ENCODE results near the gene ELF2.
"Not testable (repeated sequence)": the region's sequence is repeated elsewhere in the genome, so short reads cannot be mapped to it uniquely, and the experiment has no call there.

The ELF2 gene

GRCh38 chr4:139144911-139145551 lies 32.0 kb downstream of the ELF2 start:
- Mint-ChIP-seq H3K4me3 (no peak overlapping the region), H3K4me1 (ENCODE audit: low read depth) (peaks cover 34% of the 10 kb centered on the region), H3K27me3 (ENCODE audit: low read depth) (peaks cover 3% of the 10 kb centered on the region), H3K36me3 (ENCODE audit: low read depth) (peaks cover 9% of the 10 kb centered on the region), H3K9me3 (peaks cover 6% of the 10 kb centered on the region), H3K27ac (no peak overlapping the region)
- no peak for DNase-seq (ENCODE audit: low spot score)

- Mint-ChIP-seq H3K4me3 (no peak overlapping the region), H3K9me3 (peaks cover 6% of the 10 kb centered on the region), H3K27me3 (ENCODE audit: low read depth) (peaks cover 3% of the 10 kb centered on the region), H3K27ac (no peak overlapping the region), H3K36me3 (ENCODE audit: low read depth) (peaks cover 9% of the 10 kb centered on the region), H3K4me1 (ENCODE audit: low read depth) (peaks cover 34% of the 10 kb centered on the region)
- no peak for DNase-seq (ENCODE audit: low spot score)
Measured at GRCh38 chr4:139144161-139144859, 32.7 kb downstream of the ELF2 start.

GRCh38 chr4:139142980-139143379 lies 34.0 kb downstream of the ELF2 start:
- Mint-ChIP-seq H3K9me3 (peaks cover 6% of the 10 kb centered on the region), H3K36me3 (ENCODE audit: low read depth) (peaks cover 9% of the 10 kb centered on the region), H3K27me3 (ENCODE audit: low read depth) (peaks cover 3% of the 10 kb centered on the region), H3K27ac (no peak overlapping the region), H3K4me1 (ENCODE audit: low read depth) (peaks cover 34% of the 10 kb centered on the region), H3K4me3 (no peak overlapping the region)
- DNase-seq (ENCODE audit: low spot score), result no peak

- no peak overlapping the region for H3K4me3 Mint-ChIP-seq
Measured at GRCh38 chr4:139142087-139142486, 34.9 kb downstream of the ELF2 start.

GRCh38 chr4:139137763-139138162 lies 39.3 kb downstream of the ELF2 start:
- no peak for DNase-seq (ENCODE audit: low spot score)
- no peaks in the 10 kb centered on the region for H3K9me3 Mint-ChIP-seq
- peaks cover 11% of the 10 kb centered on the region for H3K36me3 Mint-ChIP-seq (ENCODE audit: low read depth)

More at GRCh38 chr4:139142087-139142486, 34.9 kb downstream of the ELF2 start:
- H3K9me3 Mint-ChIP-seq, result peaks cover 6% of the 10 kb centered on the region
- peaks cover 31% of the 10 kb centered on the region for H3K4me1 Mint-ChIP-seq (ENCODE audit: low read depth)
- H3K27me3 Mint-ChIP-seq (ENCODE audit: low read depth), result peaks cover 3% of the 10 kb centered on the region
- H3K27ac Mint-ChIP-seq, result no peak overlapping the region
- no peak for DNase-seq (ENCODE audit: low spot score)
- peaks cover 14% of the 10 kb centered on the region for H3K36me3 Mint-ChIP-seq (ENCODE audit: low read depth)

GRCh38 chr4:139134403-139134802 lies 42.6 kb downstream of the ELF2 start:
- Mint-ChIP-seq H3K27ac (no peak overlapping the region), H3K27me3 (ENCODE audit: low read depth) (no peaks in the 10 kb centered on the region), H3K4me3 (no peak overlapping the region), H3K4me1 (ENCODE audit: low read depth) (no peaks in the 10 kb centered on the region), H3K9me3 (no peaks in the 10 kb centered on the region), H3K36me3 (ENCODE audit: low read depth) (peaks cover 13% of the 10 kb centered on the region)
- DNase-seq (ENCODE audit: low spot score), result no peak

More at GRCh38 chr4:139137763-139138162, 39.3 kb downstream of the ELF2 start:
- Mint-ChIP-seq H3K4me3 (no peak overlapping the region), H3K4me1 (ENCODE audit: low read depth) (peaks cover 11% of the 10 kb centered on the region), H3K27ac (no peak overlapping the region), H3K27me3 (ENCODE audit: low read depth) (no peaks in the 10 kb centered on the region)

- no peak for DNase-seq (ENCODE audit: low spot score)
- Mint-ChIP-seq H3K4me3 (no peak overlapping the region), H3K9me3 (no peaks in the 10 kb centered on the region), H3K27ac (no peak overlapping the region), H3K27me3 (ENCODE audit: low read depth) (no peaks in the 10 kb centered on the region), H3K36me3 (ENCODE audit: low read depth) (peaks cover 6% of the 10 kb centered on the region), H3K4me1 (ENCODE audit: low read depth) (no peaks in the 10 kb centered on the region)
Measured at GRCh38 chr4:139131209-139131870, 45.7 kb downstream of the ELF2 start.

GRCh38 chr4:139129206-139129605 lies 47.8 kb downstream of the ELF2 start:
- no peak overlapping the region for H3K27ac Mint-ChIP-seq
- H3K9me3 Mint-ChIP-seq, result no peaks in the 10 kb centered on the region
- DNase-seq (ENCODE audit: low spot score), result no peak
- H3K4me3 Mint-ChIP-seq, result no peak overlapping the region
- peaks cover 4% of the 10 kb centered on the region for H3K36me3 Mint-ChIP-seq (ENCODE audit: low read depth)
- H3K27me3 Mint-ChIP-seq (ENCODE audit: low read depth), result no peaks in the 10 kb centered on the region
- H3K4me1 Mint-ChIP-seq (ENCODE audit: low read depth), result no peaks in the 10 kb centered on the region

- H3K36me3 Mint-ChIP-seq (ENCODE audit: low read depth), result peaks cover 4% of the 10 kb centered on the region
- no peaks in the 10 kb centered on the region for H3K9me3 Mint-ChIP-seq
- no peaks in the 10 kb centered on the region for H3K4me1 Mint-ChIP-seq (ENCODE audit: low read depth)
Measured at GRCh38 chr4:139126898-139127297, 50.1 kb downstream of the ELF2 start.

GRCh38 chr4:139123910-139124309 lies 53.1 kb downstream of the ELF2 start:
- no peak for DNase-seq (ENCODE audit: low spot score)
- Mint-ChIP-seq H3K36me3 (ENCODE audit: low read depth) (peaks cover 2% of the 10 kb centered on the region), H3K9me3 (no peaks in the 10 kb centered on the region), H3K27ac (no peak overlapping the region), H3K27me3 (ENCODE audit: low read depth) (no peaks in the 10 kb centered on the region), H3K4me3 (no peak overlapping the region), H3K4me1 (ENCODE audit: low read depth) (no peaks in the 10 kb centered on the region)

More at GRCh38 chr4:139126898-139127297, 50.1 kb downstream of the ELF2 start:
- Mint-ChIP-seq H3K4me3 (no peak overlapping the region), H3K27me3 (ENCODE audit: low read depth) (no peaks in the 10 kb centered on the region), H3K27ac (no peak overlapping the region)
- no peak for DNase-seq (ENCODE audit: low spot score)

- peaks cover 3% of the 10 kb centered on the region for H3K36me3 Mint-ChIP-seq (ENCODE audit: low read depth)
- no peak for DNase-seq (ENCODE audit: low spot score)
- no peaks in the 10 kb centered on the region for H3K27me3 Mint-ChIP-seq (ENCODE audit: low read depth)
- no peaks in the 10 kb centered on the region for H3K4me1 Mint-ChIP-seq (ENCODE audit: low read depth)
- H3K9me3 Mint-ChIP-seq, result no peaks in the 10 kb centered on the region
- H3K27ac Mint-ChIP-seq, result no peak overlapping the region
- H3K4me3 Mint-ChIP-seq, result no peak overlapping the region
Measured at GRCh38 chr4:139118365-139118764, 58.7 kb downstream of the ELF2 start.

GRCh38 chr4:139115226-139115625 lies 61.8 kb downstream of the ELF2 start:
- Mint-ChIP-seq H3K36me3 (ENCODE audit: low read depth) (peaks cover 5% of the 10 kb centered on the region), H3K27ac (no peak overlapping the region), H3K4me1 (ENCODE audit: low read depth) (no peaks in the 10 kb centered on the region), H3K27me3 (ENCODE audit: low read depth) (no peaks in the 10 kb centered on the region), H3K9me3 (no peaks in the 10 kb centered on the region), H3K4me3 (no peak overlapping the region)
- no peak for DNase-seq (ENCODE audit: low spot score)

- DNase-seq (ENCODE audit: low spot score); H3K27me3 Mint-ChIP-seq (ENCODE audit: low read depth); H3K4me3 Mint-ChIP-seq; H3K9me3 Mint-ChIP-seq; H3K36me3 Mint-ChIP-seq (ENCODE audit: low read depth); H3K4me1 Mint-ChIP-seq (ENCODE audit: low read depth); H3K27ac Mint-ChIP-seq: not testable (repeated sequence)
Measured at GRCh38 chr4:139114795-139115194, 62.2 kb downstream of the ELF2 start.

- Mint-ChIP-seq H3K9me3 (no peaks in the 10 kb centered on the region), H3K27ac (no peak overlapping the region), H3K27me3 (ENCODE audit: low read depth) (no peaks in the 10 kb centered on the region), H3K4me3 (no peak overlapping the region), H3K4me1 (ENCODE audit: low read depth) (no peaks in the 10 kb centered on the region), H3K36me3 (ENCODE audit: low read depth) (peaks cover 5% of the 10 kb centered on the region)
- DNase-seq (ENCODE audit: low spot score), result no peak
Measured at GRCh38 chr4:139112650-139113049, 64.4 kb downstream of the ELF2 start.

All from T-helper 2 cell treated with Interferon-gamma antibody and Interleukin-4, amounts not matched to agents 5 μg/mL and 100 μg/mL, for 36 hours (primary cell).